HepG2 (cell line): ENCODE results near the gene SULT2B1. TPM values are rescaled to one million over a fixed set of nuclear protein-coding genes. Genes with fewer than 3 reads are reported as not detected.
A peak's percentile ranks its signal among the peaks of the same experiment; 100 is the strongest.

Experiments used
- ADNP ChIP-seq: sonication (generic); formaldehyde crosslinking; IDR thresholded peaks from 2 replicates; pipeline ENCODE4 v1.4.0; 2020; ENCODE audit warnings: missing genetic modification reagents
- CHD4 ChIP-seq: fragments of 200-600 bp; sonication (generic); IDR thresholded peaks from 2 replicates; pipeline ENCODE4 v1.7.0; 2017; ENCODE audit warnings: mild to moderate bottlenecking, low read length, borderline replicate concordance
- ELF3 ChIP-seq: IDR thresholded peaks from 2 replicates; pipeline ENCODE4 v1.6.1; 2016; ENCODE audit warnings: missing genetic modification reagents, missing compliant biosample characterization
- MTF1 ChIP-seq: sonication (generic); formaldehyde crosslinking; IDR thresholded peaks from 2 replicates; pipeline ENCODE4 v1.5.0; 2020; ENCODE audit warnings: missing genetic modification reagents
- NFKB2 ChIP-seq: sonication (generic); formaldehyde crosslinking; IDR thresholded peaks from 2 replicates; pipeline ENCODE4 v1.4.0; 2020; ENCODE audit warnings: missing genetic modification reagents, borderline replicate concordance
- PITX1 ChIP-seq: sonication (generic); formaldehyde crosslinking; IDR thresholded peaks from 2 replicates; pipeline ENCODE4 v1.5.1; 2020; ENCODE audit warnings: mild to moderate bottlenecking, missing genetic modification reagents
- RBAK ChIP-seq: sonication (generic); formaldehyde crosslinking; IDR thresholded peaks from 2 replicates; pipeline ENCODE4 v1.5.1; 2020; ENCODE audit warnings: mild to moderate bottlenecking, missing genetic modification reagents
- SOX6 ChIP-seq, 2 experiments: fragments of 450-650 bp in 1 of 2; sonication (generic) in 1 of 2; formaldehyde crosslinking in 1 of 2; IDR thresholded peaks; 2 replicates each; pipeline versions ENCODE4 v1.4.0 to v1.6.1; 2017 to 2020; ENCODE audit warnings: antibody characterized with exemption in 1 of 2, mild to moderate bottlenecking in 1 of 2, missing genetic modification reagents in 1 of 2
- SYNCRIP ChIP-seq: fragments of 200-400 bp; formaldehyde crosslinking; IDR thresholded peaks from 2 replicates; pipeline ENCODE4 v1.6.1; 2018; ENCODE audit warnings: mild to moderate bottlenecking, low read depth, low read length; ENCODE audit not compliant: insufficient read depth
- ZBTB8A ChIP-seq: sonication (generic); formaldehyde crosslinking; IDR thresholded peaks from 2 replicates; pipeline ENCODE4 v1.4.0; 2020; ENCODE audit warnings: mild to moderate bottlenecking, low read depth, missing genetic modification reagents, borderline replicate concordance
- ZNF207 ChIP-seq: fragments of 450-650 bp; IDR thresholded peaks from 2 replicates; pipeline ENCODE4 v1.6.1; 2016; ENCODE audit warnings: antibody characterized with exemption, borderline replicate concordance
- ZNF263 ChIP-seq: sonication (generic); formaldehyde crosslinking; IDR thresholded peaks from 2 replicates; pipeline ENCODE4 v1.4.0; 2020; ENCODE audit warnings: missing genetic modification reagents
- ZNF354B ChIP-seq: sonication (generic); formaldehyde crosslinking; IDR thresholded peaks from 2 replicates; pipeline ENCODE4 v1.8.0; 2022; ENCODE audit warnings: mild to moderate bottlenecking, missing genetic modification reagents
- ZNF441 ChIP-seq: sonication (generic); formaldehyde crosslinking; IDR thresholded peaks from 2 replicates; pipeline ENCODE4 v1.7.0; 2021; ENCODE audit warnings: missing genetic modification reagents, borderline replicate concordance
- polyA plus RNA-seq, 8 experiments: library from polyadenylated mRNA; depleted of rRNA in 3 of 8; stranded (reverse) in 7 of 8; unstranded in 1 of 8; fragments of >200 nt; fragmentation: Illumina TruSeq in 4 of 8; extraction: Trizol in 4 of 8; gene quantifications; 2 replicates each; pipeline versions ENCODE4 v1.2.1 to v1.2.3, GENCODE V29; 2011 to 2016; ENCODE audit warnings: low read depth in 4 of 8, missing spikeins in 1 of 8, mixed read lengths in 1 of 8; ENCODE audit not compliant: insufficient read depth in 1 of 8
- total RNA-seq, 5 experiments: library from RNA; depleted of rRNA; stranded (reverse); fragments of >200 nt; fragmentation: Illumina TruSeq; extraction: Trizol; gene quantifications; 2 replicates each; pipeline ENCODE4 v1.2.3, GENCODE V29; 2016; ENCODE audit warnings: low read depth in 1 of 5
- TF ChIP-seq, protein P1 (sequence below): sonication (generic); formaldehyde crosslinking; IDR thresholded peaks from 2 replicates; pipeline ENCODE4 v1.5.0; 2020; ENCODE audit warnings: mild to moderate bottlenecking, missing genetic modification reagents, borderline replicate concordance
- TF ChIP-seq, protein P2 (sequence below): fragments of 450-650 bp; IDR thresholded peaks from 2 replicates; pipeline ENCODE4 v1.6.1; 2016
- TF ChIP-seq, protein P3 (sequence below): IDR thresholded peaks from 2 replicates; pipeline ENCODE4 v1.6.1; 2016; ENCODE audit warnings: missing compliant biosample characterization, missing genetic modification reagents, borderline replicate concordance

The SULT2B1 gene
- total and polyA plus RNA-seq, 2 of the 13 experiments (the other 11 are each of a cell fraction or from before 2014, with no cell fraction given) = 0.13 TPM; not detected in 1

DNA sequence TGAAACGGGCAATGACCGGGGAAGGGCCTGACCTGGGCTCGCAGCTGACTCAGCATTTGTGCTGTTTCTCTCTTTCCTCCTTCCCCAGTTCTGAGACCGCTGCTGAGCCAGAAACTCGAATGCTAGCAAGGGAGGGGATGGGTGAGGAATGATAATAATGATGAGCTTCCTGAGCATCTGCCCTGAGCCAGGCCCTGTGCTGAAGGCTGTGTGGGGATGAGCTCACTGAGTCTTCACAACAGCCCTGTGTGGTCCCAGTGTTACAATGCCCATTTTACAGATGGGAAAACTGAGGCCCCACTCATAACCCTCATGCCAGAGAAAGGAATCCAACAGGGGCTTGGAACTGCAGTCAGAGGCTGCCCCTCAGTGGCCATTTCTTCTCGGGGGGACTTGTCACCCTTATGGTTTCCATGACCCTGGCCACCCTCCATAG lies 8.1 kb downstream of the SULT2B1 start (continued):
- TF ChIP-seq, protein P1, sequence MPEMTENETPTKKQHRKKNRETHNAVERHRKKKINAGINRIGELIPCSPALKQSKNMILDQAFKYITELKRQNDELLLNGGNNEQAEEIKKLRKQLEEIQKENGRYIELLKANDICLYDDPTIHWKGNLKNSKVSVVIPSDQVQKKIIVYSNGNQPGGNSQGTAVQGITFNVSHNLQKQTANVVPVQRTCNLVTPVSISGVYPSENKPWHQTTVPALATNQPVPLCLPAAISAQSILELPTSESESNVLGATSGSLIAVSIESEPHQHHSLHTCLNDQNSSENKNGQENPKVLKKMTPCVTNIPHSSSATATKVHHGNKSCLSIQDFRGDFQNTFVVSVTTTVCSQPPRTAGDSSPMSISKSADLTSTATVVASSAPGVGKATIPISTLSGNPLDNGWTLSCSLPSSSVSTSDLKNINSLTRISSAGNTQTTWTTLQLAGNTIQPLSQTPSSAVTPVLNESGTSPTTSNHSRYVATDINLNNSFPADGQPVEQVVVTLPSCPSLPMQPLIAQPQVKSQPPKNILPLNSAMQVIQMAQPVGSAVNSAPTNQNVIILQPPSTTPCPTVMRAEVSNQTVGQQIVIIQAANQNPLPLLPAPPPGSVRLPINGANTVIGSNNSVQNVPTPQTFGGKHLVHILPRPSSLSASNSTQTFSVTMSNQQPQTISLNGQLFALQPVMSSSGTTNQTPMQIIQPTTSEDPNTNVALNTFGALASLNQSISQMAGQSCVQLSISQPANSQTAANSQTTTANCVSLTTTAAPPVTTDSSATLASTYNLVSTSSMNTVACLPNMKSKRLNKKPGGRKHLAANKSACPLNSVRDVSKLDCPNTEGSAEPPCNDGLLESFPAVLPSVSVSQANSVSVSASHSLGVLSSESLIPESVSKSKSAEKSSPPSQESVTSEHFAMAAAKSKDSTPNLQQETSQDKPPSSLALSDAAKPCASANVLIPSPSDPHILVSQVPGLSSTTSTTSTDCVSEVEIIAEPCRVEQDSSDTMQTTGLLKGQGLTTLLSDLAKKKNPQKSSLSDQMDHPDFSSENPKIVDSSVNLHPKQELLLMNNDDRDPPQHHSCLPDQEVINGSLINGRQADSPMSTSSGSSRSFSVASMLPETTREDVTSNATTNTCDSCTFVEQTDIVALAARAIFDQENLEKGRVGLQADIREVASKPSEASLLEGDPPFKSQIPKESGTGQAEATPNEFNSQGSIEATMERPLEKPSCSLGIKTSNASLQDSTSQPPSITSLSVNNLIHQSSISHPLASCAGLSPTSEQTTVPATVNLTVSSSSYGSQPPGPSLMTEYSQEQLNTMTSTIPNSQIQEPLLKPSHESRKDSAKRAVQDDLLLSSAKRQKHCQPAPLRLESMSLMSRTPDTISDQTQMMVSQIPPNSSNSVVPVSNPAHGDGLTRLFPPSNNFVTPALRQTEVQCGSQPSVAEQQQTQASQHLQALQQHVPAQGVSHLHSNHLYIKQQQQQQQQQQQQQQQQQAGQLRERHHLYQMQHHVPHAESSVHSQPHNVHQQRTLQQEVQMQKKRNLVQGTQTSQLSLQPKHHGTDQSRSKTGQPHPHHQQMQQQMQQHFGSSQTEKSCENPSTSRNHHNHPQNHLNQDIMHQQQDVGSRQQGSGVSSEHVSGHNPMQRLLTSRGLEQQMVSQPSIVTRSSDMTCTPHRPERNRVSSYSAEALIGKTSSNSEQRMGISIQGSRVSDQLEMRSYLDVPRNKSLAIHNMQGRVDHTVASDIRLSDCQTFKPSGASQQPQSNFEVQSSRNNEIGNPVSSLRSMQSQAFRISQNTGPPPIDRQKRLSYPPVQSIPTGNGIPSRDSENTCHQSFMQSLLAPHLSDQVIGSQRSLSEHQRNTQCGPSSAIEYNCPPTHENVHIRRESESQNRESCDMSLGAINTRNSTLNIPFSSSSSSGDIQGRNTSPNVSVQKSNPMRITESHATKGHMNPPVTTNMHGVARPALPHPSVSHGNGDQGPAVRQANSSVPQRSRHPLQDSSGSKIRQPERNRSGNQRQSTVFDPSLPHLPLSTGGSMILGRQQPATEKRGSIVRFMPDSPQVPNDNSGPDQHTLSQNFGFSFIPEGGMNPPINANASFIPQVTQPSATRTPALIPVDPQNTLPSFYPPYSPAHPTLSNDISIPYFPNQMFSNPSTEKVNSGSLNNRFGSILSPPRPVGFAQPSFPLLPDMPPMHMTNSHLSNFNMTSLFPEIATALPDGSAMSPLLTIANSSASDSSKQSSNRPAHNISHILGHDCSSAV = no peak
- TF ChIP-seq ZBTB8A (CRISPR knock-in tag) (no peak), ZNF441 (CRISPR knock-in tag) (no peak), PITX1 (CRISPR knock-in tag) (no peak), NFKB2 (CRISPR knock-in tag) (no peak), CHD4 (peak; percentile 92; the same call in 1 of the 2 replicates), ZNF354B (CRISPR knock-in tag) (no peak), RBAK (no peak), ZNF263 (CRISPR knock-in tag) (no peak), ZNF207 (no peak), SYNCRIP (no peak), ELF3 (CRISPR knock-in tag) (no peak), MTF1 (no peak), ADNP (CRISPR knock-in tag) (peak; percentile 88), SOX6 (IDR thresholded peaks at IDR 0.05) (no peak), SOX6 (CRISPR knock-in tag; IDR thresholded peaks at IDR 0.05) (no peak)
- TF ChIP-seq, protein P2, sequence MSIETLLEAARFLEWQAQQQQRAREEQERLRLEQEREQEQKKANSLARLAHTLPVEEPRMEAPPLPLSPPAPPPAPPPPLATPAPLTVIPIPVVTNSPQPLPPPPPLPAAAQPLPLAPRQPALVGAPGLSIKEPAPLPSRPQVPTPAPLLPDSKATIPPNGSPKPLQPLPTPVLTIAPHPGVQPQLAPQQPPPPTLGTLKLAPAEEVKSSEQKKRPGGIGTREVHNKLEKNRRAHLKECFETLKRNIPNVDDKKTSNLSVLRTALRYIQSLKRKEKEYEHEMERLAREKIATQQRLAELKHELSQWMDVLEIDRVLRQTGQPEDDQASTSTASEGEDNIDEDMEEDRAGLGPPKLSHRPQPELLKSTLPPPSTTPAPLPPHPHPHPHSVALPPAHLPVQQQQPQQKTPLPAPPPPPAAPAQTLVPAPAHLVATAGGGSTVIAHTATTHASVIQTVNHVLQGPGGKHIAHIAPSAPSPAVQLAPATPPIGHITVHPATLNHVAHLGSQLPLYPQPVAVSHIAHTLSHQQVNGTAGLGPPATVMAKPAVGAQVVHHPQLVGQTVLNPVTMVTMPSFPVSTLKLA = no peak
- TF ChIP-seq, protein P3, sequence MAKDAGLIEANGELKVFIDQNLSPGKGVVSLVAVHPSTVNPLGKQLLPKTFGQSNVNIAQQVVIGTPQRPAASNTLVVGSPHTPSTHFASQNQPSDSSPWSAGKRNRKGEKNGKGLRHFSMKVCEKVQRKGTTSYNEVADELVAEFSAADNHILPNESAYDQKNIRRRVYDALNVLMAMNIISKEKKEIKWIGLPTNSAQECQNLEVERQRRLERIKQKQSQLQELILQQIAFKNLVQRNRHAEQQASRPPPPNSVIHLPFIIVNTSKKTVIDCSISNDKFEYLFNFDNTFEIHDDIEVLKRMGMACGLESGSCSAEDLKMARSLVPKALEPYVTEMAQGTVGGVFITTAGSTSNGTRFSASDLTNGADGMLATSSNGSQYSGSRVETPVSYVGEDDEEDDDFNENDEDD (CRISPR knock-in tag) = no peak
